EL (cell line): ENCODE data around the gene GRB10.

Experiments
- DNase-seq: peaks from one replicate; pipeline ENCODE4 v3.0.0-alpha.2; 2016

GRB10 gene

DNA sequence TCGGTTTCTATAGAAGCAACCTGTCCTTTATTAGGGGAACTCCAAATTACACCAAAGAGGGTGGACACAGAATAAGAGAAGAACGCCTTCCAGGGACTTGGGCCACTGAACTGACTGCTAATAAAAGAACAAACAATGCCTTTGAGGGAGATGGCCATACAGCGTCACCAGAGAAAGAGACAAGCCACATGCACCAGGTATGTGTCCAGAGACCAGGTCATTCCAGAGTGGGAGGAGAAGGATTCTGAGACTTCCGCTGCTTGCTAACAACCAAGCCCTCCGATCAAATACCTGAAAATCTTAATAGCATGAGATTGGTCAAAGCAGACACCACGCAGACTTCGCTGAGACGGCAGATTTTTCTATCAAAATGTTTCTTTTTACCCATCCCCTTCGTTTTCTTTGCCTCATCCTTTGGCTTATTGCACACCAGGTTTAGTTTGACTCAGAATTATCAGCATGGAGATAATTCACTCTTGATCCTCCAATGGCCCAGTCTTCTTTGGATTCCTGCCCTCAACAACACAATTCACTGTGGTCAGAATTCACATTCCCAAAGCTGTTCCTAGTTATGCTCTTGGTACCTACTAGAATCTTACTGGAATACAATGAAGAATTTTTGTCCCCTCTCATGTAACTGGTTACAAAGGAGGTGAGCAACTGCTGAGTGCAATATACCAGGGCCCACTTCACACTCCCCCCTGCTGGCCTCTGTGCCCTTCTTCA, 130.1 kb downstream of the GRB10 start:
- DNase-seq = no peak

DNA sequence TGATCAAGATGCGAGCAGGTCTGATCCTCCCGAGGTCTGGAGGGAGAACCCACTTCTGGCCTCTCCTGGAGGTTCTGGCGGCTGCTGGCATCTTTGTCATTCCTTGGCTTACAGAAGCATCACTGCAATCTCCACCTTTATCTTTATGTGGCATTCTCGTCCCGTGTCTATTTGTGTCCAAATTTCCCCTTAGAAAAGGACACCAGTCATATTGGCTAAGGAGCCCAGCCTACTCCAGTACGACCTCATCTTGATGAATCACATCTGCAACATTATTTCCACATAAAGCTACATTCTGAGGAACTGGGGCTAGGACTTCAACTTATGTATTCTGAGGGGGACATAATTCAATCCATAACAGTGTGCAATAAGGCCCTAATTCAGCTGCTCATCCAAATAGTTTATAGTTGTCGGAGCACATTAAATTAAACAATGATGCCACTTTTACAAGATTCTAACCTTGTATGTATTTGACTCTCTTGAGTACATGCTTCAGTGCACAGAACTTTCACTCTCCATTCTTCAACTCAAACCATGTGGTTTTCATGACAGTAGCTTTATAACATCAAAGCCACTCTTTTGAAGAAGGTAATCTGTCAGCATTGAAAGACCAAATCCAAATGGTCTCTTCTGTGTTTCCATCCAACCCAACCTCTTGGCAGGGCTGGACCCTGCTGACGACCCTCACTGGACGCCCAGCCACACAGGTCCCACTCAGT, 131.3 kb downstream of the GRB10 start:
- DNase-seq = no peak

DNA sequence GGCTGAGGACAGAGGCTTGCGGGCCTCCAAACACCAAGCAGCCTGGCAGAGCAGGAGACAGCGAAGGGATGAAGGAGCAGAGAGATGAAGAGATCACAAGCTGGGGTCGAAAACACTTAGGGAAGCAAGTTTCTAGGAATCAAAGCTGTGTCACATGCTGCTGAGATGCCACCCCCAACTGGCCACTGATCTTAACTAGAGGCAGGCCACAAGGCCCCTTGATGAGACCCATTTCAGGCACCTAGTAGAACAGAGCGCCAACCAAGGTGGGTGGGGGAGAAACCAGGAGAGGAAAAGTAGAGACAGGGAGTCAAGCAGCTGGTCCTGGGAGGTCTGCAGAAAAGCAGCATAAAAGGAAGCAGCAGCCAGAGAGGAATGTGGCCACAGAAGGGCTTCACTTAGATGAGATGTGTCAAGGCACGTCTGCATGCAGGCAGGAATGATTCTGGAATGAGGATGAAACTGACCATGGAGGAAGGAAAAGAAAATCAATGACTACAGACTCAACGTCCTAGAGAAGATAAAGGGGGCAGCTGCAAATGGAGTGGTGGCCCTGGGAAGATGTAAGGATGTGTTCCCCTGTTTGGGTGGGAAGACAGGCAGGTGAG, 132.5 kb downstream of the GRB10 start:
- DNase-seq = no peak

DNA sequence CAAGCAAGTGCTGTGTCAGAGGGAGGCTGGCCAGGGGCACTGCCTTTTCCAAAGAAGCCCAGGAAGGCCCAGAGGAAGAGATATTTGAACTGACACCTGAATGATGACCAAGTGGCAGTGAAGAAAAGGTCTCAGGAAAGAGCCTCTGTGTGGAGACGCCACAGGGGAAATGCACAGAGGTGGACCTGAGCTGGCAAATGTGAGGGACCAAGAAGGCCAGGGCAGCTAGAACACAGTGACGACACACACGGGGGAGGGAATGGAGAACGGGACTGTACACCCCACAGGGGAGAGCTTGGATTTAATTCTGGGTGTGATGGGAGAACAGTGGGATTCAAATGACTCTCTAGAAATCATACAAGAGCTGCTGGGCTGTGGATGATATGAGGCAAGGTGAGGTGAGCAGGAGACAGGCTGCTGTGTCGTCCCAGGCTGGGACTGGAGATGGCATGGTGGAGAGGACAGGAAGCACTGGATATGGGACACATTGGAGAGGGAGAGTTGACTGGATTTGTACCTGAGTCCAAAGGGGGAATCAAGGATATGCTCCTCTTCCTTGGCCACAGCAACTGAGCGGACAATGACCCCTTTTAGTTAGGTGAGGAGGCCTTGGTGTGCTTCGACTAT, 133.3 kb downstream of the GRB10 start:
- no peak for DNase-seq

- DNase-seq = no peak
These were observed 134.0 kb downstream of the GRB10 start for GRCh38 chr7:50648570-50649169.

DNA sequence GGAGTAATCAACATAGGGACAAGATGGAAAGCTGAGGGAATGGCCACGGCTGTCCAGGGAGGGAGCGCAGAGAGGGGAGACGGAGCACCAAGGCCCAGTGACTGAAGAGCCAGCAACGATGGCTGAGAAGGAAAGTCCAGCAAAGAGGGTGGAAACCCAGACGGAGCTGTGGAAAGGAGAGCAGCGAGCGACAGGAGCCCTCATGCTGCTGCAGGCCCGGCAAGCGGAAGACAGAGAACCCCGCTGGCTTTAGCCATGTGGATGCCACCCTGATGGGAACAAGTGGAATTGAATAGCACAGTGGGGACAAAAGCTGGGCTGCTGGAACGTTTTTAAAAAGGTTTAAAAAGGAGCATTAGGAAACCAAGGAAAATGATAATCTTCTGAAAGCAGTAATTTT, 134.6 kb downstream of the GRB10 start:
- DNase-seq = no peak

DNA sequence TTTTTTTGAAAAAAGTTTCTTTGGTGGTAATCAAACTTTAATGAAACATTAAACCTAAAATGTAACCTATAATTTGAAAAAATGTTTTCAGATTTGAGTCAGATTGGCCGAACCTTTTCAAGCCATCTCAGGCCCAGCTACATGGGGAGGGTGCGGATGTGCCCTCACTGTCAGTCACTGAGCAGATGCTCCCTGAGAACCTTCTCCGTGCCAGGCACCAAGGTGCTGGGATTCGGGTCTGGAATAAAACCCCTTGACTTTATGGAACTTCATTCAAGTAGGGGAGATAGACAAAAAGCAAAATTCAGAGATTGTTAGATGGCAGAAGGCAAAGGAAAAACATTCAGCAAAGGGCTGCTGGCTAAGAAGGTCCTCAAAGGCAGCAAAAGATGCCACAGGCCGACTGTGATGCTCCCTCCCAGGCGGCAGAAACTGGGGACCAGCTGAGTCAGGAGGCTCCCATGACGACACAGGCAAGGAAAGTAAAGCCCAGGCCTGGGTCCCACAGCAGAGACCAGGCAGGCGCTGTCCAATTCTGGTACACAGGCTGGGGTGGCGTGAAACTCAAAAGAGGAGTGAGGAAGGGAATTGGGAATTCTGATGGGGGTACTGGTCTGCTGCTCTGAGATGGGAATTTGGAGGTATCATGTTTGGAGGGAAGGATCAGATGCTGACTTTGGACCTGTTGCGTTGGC, 135.3 kb downstream of the GRB10 start:
- no peak for DNase-seq

DNA sequence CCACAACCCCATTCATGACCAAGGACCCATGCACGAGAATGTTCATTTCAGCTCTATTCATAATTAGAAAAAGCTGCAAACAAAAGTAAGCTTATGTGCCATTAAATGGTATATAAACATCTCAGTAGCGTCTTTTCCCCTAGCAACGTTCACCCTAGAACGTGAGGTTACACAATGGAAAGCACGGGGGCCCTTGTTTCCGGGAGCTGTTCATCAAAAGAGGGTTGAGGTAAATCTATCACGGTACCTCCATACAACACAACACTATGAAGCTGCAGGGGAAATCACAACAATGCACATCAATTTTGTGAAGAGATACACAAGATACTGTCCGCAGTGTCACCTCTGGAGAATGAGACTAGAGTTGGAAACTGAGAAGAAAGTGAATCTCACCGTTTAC, 136.6 kb downstream of the GRB10 start:
- no peak for DNase-seq

- DNase-seq = no peak
These were observed 137.5 kb downstream of the GRB10 start for GRCh38 chr7:50645186-50645585.

DNA sequence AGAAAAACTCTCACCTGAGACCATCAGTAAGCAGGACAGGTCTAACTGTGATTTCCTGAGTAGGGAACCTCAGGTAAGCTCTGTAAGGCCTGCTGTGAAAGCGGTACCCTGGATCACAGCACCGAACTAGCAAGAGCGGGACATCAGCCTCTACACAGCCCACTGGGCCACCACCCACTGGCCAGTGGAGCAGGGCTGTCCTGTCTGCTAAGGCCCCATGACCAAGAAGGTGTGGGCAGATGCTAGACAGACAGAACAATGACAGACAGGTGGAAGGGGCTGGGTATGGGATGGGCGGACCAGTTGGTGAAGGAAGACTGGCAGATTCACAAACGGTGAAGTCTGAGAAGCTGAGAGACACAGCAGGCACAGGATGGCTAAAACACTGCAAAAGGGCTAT, 138.1 kb downstream of the GRB10 start:
- no peak for DNase-seq

DNA sequence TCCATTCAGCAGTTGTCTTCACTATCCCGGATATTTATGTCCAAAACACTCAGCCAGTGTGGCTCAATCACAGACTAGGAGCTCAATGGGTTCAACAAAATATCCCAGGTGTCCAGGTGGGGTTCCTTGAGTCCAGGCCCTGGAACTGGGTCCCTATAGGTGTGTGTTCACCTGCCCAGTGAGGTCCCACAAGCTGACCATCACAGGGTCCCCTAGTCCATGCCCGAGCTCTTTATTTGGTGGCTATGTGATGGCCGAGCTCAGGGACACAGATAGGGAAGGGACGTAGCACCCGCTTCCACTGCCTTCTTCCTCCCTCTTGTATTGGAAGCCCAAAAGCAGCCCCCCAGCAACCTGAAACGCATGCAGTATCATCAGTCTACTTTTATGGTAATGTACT, 138.6 kb downstream of the GRB10 start:
- no peak for DNase-seq

DNA sequence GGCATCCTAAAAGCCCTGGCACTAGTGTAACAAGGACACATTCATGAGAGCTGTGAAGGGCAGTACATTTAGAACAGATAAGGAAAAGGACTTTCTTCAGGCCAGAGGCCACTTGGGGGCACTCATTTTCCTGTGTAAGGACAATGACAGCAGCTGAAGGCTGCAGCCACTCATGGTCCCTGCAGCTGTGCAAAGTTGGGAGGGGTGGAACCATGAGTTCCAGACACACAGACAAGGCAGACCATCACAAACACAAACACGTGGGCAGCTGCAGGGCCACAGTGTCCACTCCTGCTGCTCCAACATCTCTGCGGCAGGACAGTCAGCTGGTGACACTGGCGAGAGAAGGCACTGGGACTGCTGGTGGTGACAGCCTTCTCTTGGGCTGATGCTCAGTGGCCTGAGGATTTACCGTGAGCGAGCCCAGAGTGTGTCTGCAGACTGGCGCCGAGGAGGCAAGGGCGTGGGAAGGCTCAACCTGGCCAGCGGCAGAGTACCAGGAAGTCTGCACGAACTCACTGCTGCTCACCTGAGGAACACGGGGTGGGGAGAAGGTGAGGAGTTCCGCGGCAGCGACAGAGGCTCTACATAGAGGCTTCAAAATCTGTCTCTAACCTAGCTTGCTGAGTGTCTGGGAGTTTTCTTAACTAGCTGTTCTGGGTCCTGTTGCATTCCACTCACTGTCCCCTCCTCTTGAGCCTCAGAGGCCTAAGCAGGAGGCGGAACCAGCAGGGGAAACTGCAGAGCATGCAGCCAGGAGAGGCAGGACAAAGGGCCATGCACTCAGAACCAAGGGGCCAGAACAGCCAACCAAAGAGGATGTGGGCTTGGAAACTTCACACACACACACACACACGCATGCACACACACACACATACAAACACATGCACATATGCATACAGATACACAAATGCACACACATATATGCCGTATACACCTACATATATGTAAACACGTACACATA, 141.0 kb downstream of the GRB10 start:
- DNase-seq = no peak

GRCh38 chr7:50640779-50641178, 141.9 kb downstream of the GRB10 start:
- DNase-seq = no peak

DNA sequence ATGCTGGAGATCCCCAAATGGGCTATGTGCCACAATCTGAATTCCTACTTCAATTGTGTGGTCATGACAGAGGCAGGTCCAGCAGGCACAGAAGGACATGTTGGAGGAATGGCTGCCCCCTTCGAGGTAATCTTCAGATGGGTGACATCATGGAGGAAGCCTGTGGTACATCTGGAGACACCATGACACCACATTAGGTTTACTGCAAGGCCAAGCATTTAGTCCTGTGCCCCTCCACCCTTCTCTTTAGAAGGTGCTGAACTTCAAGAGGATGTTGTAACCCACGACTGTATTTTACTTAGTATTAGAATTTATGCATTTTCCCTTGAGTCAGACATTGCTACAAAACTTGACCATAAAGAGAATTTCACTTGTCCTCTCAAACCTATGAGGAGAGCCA, 142.4 kb downstream of the GRB10 start:
- DNase-seq = no peak

GRCh38 chr7:50637725-50638643, 144.7 kb downstream of the GRB10 start:
- no peak for DNase-seq

DNA sequence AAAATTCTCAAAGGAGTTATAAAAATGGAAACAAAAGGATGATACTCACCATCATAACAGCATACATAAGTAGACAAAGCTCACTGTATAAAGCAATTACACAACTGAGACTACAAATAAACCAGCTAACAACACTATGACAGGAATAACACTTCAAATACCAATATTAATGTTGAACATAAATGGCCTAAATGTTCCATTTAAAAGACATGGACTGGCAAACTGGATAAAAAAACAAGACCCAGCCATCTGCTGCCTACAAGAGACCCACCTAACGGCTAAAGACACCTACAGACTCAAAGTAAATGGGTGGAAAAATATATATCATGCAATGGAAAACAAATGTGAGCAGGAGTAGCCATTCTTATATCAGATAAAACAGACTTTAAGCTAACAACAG, 148.3 kb downstream of the GRB10 start:
- DNase-seq = no peak

- DNase-seq = peak; percentile 31
These were observed 149.3 kb downstream of the GRB10 start for GRCh38 chr7:50633414-50633710.

- peak; percentile 66 for DNase-seq
These were observed 149.9 kb downstream of the GRB10 start for GRCh38 chr7:50632561-50633413.

DNA sequence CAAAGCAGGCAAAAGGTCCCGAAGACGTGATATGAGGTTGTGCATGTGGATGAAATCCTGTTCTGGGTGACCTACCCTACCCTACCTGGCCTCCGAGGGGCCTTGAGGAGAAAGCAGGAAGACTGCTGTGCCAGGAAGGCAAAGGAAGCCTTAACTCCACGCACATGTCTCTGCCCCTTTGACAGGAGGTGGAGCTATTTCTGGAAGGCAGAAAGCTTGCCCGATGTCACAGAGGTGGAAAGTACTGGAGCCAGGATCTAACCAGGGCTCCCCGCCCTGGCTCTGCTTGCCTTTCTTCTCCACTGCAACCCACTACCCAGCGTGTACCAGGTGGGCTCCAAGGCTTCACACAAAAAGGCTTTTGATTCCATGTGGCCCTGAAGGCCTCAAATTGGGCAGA, 151.1 kb downstream of the GRB10 start:
- no peak for DNase-seq

DNA sequence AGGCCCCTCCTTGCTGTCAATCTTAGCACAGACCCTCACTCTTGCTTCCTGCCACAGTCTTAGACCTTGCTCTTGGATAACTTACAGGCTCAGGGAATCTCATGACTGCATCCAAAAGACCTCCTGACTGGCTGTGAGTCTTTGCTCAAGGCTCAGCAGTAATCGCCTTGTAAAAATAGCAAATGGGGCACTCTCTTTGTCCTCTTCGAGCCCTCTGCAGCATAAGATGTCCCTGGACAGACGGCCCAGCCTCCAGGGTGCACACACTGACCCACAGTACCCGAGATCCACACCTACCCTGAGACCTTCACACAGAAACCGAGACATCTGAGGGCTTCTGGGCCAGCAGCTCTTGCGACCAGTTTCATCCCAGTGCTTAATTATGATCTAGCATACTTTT, 151.6 kb downstream of the GRB10 start:
- no peak for DNase-seq
